GM21717 (cell line): ENCODE measurements around the gene CYP1A2.
"Not testable (repeated sequence)": the region's sequence is repeated elsewhere in the genome, so short reads cannot be mapped to it uniquely, and the experiment has no call there.

Experiments used
- ATAC-seq: cut with Tn5 transposase; IDR thresholded peaks from one replicate; pipeline ENCODE4 v1.9.1; 2021; ENCODE audit warnings: mild to moderate bottlenecking, moderate library complexity; ENCODE audit not compliant: unreplicated experiment

Gene CYP1A2

GRCh38 chr15:74735305-74735704 is 13.3 kb upstream of the CYP1A2 start:
- no peak for ATAC-seq

- ATAC-seq: not testable (repeated sequence)
Observed at GRCh38 chr15:74738239-74738638, 10.4 kb upstream of the CYP1A2 start.

- no peak for ATAC-seq
Observed at GRCh38 chr15:74742422-74742821, 6.2 kb upstream of the CYP1A2 start.

GRCh38 chr15:74746389-74746788 is 2.3 kb upstream of the CYP1A2 start:
- ATAC-seq: no peak

GRCh38 chr15:74749832-74750231 is 1.2 kb downstream of the CYP1A2 start:
- ATAC-seq: no peak

GRCh38 chr15:74750751-74751150 is 2.1 kb downstream of the CYP1A2 start:
- ATAC-seq: no peak

GRCh38 chr15:74752011-74752410 is 3.4 kb downstream of the CYP1A2 start:
- no peak for ATAC-seq

GRCh38 chr15:74752531-74752930 is 3.9 kb downstream of the CYP1A2 start:
- ATAC-seq: no peak

- no peak for ATAC-seq
Observed at GRCh38 chr15:74754593-74755215, 6.1 kb downstream of the CYP1A2 start.

GRCh38 chr15:74758736-74759135 is 10.1 kb downstream of the CYP1A2 start:
- no peak for ATAC-seq

- ATAC-seq: no peak
Observed at GRCh38 chr15:74762791-74763150, 14.1 kb downstream of the CYP1A2 start.

GRCh38 chr15:74763416-74763815 is 14.8 kb downstream of the CYP1A2 start:
- ATAC-seq: no peak

GRCh38 chr15:74767167-74768098 is 18.8 kb downstream of the CYP1A2 start:
- no peak for ATAC-seq

- ATAC-seq: no peak
Observed at GRCh38 chr15:74768099-74768770, 19.6 kb downstream of the CYP1A2 start.

- no peak for ATAC-seq
Observed at GRCh38 chr15:74768771-74769342, 20.2 kb downstream of the CYP1A2 start.

GRCh38 chr15:74769463-74770025 is 20.9 kb downstream of the CYP1A2 start:
- ATAC-seq: no peak

- no peak for ATAC-seq
Observed at GRCh38 chr15:74770211-74770903, 21.7 kb downstream of the CYP1A2 start.

GRCh38 chr15:74773329-74773728 is 24.7 kb downstream of the CYP1A2 start:
- no peak for ATAC-seq

- ATAC-seq: no peak
Observed at GRCh38 chr15:74773731-74774252, 25.1 kb downstream of the CYP1A2 start.

- ATAC-seq: no peak
Observed at GRCh38 chr15:74775132-74775562, 26.5 kb downstream of the CYP1A2 start.
